DOHH2 (cell line): ENCODE results near the gene ZFPL1.

Experiments used
- CTCF ChIP-seq: fragments of 200-600 bp; sonication (generic); IDR thresholded peaks from one replicate; pipeline ENCODE4 v1.5.1; 2014; ENCODE audit warnings: antibody characterized with exemption, mild to moderate bottlenecking, low read depth, low read length; ENCODE audit not compliant: poor library complexity, severe bottlenecking
- EZH2phosphoT487 ChIP-seq: fragments of 200-600 bp; sonication (generic); IDR thresholded peaks from 2 replicates; pipeline ENCODE4 v1.6.1; 2017; ENCODE audit warnings: borderline replicate concordance, mild to moderate bottlenecking, antibody characterized with exemption, low read length, moderate library complexity, mixed read lengths

- TF ChIP-seq EZH2phosphoT487 (no peak), CTCF (no peak)
Observed at GRCh38 chr11:65058012-65058411, 26.0 kb upstream of the ZFPL1 start.
